ENCODE results near the gene TMIGD1. TPM values are rescaled to one million over a fixed set of nuclear protein-coding genes. Genes with fewer than 3 reads are reported as not detected.

TMIGD1 gene
- total and polyA plus RNA-seq, 2 experiments from 2014 or later, result not detected

GRCh38 chr17:30274887-30275286 is 59.0 kb downstream of the TMIGD1 start (continued):
- TF ChIP-seq ZNF462 (CRISPR knock-in tag; IDR thresholded peaks at IDR 0.05), result no peak

GRCh38 chr17:30273373-30273772 is 60.5 kb downstream of the TMIGD1 start:
- H3K27ac Mint-ChIP-seq, result no peak overlapping the region
- no peaks in the 10 kb centered on the region for H3K27me3 ChIP-seq (ENCODE audit: insufficient read depth)
- H3K36me3 Mint-ChIP-seq (ENCODE audit: low read depth), result peaks cover 41% of the 10 kb centered on the region
- peaks cover 38% of the 10 kb centered on the region for H3K36me3 ChIP-seq (ENCODE audit: insufficient read depth)
- H2AFZ ChIP-seq, result no peak overlapping the region
- H3K4me3 Mint-ChIP-seq, result no peak overlapping the region
- no peaks in the 10 kb centered on the region for H3K9me2 ChIP-seq (ENCODE audit: insufficient read depth)
- DNase-seq (ENCODE audit: low spot score) (no peak), ATAC-seq (no peak)
- no peaks in the 10 kb centered on the region for H3K9me3 Mint-ChIP-seq
- H3K4me1 ChIP-seq (ENCODE audit: insufficient read depth), result no peaks in the 10 kb centered on the region
- no peaks in the 10 kb centered on the region for H3F3A ChIP-seq (replicated peaks; ENCODE audit: low read depth)
- no peak overlapping the region for H3K4me3 ChIP-seq
- no peaks in the 10 kb centered on the region for H3K79me2 ChIP-seq (replicated peaks; ENCODE audit: insufficient read depth)
- no peak overlapping the region for H3K4me2 ChIP-seq
- H3K27ac ChIP-seq (ENCODE audit: low read depth), result no peak overlapping the region
- H4K20me1 ChIP-seq (replicated peaks; ENCODE audit: insufficient read depth), result no peaks in the 10 kb centered on the region
- H3K4me1 Mint-ChIP-seq, result peaks cover 3% of the 10 kb centered on the region; the same call in 2 of the 3 replicates
- H3K27me3 Mint-ChIP-seq (ENCODE audit: insufficient read depth, low read depth, poor library complexity), result peaks cover 2% of the 10 kb centered on the region
- TF ChIP-seq POLR2AphosphoS5 (IDR thresholded peaks at IDR 0.05; ENCODE audit: low read depth) (no peak), CREB1 (CRISPR knock-in tag; IDR thresholded peaks at IDR 0.05; ENCODE audit: low read depth) (no peak), REST (IDR thresholded peaks at IDR 0.05; ENCODE audit: unreplicated experiment) (no peak), CTCF (conservative IDR thresholded peaks at IDR 0.05; ENCODE audit: low read depth in 2 of 2) (no peak), ZNF114 (CRISPR knock-in tag; IDR thresholded peaks at IDR 0.05) (no peak), STAT1 (IDR thresholded peaks at IDR 0.05; ENCODE audit: unreplicated experiment) (no peak), JUNB (IDR thresholded peaks at IDR 0.05; ENCODE audit: unreplicated experiment) (no peak), EZH2 (IDR thresholded peaks at IDR 0.05; ENCODE audit: low read depth, unreplicated experiment) (no peak)

Data from GM23338 (cell line).